Measurements from ENCODE around the gene ABHD12.
"Not testable (repeated sequence)": the region's sequence is repeated elsewhere in the genome, so short reads cannot be mapped to it uniquely, and the experiment has no call there.

The ABHD12 gene

DNA sequence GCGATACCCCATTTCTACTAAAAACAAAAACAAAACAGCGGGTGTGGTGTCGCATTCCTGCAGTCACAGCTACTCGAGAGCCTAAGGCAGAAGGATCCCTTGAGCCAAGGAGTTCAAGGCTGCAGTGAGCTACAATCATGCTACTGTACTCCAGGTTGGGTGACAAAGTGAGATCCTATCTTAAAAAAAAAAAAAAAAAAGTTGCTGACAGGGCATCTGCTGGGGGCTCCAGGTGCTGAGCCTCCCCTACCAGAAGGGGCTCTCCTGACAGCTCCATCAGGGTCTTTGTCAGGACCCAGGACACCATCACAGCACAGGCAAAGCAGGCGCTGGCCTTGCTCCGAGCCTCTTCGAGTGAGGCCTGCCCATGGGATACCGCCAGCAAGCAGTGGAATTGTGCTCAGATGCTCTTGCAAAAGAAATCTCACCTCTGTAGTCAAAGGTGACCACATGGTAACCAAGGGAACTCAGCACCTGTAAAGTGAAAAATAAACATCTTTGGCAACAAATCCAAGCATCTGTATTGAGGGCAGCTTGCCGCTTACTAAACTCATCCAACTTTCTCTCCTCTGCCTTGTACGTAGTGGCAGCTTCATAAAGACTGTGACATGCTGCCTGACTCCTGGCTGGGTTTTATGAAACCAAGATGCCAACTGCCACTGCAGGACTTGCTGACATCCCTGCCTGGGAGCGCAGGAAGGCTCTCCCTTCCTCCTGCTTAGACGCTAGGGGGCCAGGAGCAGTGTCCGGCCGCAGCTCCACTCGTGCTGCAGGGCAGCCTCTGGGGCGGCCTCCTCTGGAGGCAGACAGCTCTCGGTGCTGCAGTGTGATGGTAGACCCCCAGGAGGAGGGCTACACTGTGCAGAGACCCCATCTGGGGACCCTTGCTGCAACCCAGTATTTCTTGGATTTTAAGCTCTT lies 75.9 kb downstream of the ABHD12 start:
- in situ Hi-C loops (cut with HindIII; ENCODE audit: low pct_unique_long_range_greater_than_20kb, low sequenced_read_pairs) = no loop called here
- no peak for TF ChIP-seq JUND (IDR thresholded peaks at IDR 0.05; ENCODE audit: low read depth)
- no peak for DNase-seq (ENCODE audit: low read depth in 1 of 2, low spot score in 1 of 2)

DNA sequence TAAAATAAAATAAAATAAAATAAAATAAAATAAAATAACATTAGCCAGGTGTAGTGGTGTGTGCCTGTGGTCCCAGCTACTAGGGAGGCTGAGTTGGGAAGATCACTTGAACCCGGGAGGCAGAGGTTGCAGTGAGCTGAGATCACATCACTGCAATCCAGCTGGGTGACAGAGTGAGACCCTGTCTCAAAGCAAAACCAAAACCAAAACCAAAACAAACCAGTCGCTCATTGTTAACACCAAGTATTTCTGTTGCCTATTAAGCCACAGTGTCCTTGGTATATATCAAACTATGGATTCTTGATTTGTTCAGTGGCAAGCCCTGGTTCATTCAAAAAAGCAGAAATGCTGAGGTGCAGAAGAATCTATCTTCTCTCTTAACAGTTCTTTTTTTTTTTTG lies 77.0 kb downstream of the ABHD12 start:
- in situ Hi-C loops (cut with HindIII; ENCODE audit: low pct_unique_long_range_greater_than_20kb, low sequenced_read_pairs) = no loop called here
- no peak for DNase-seq (ENCODE audit: low read depth in 1 of 2, low spot score in 1 of 2)
- TF ChIP-seq JUND (IDR thresholded peaks at IDR 0.05; ENCODE audit: low read depth) = no peak

DNA sequence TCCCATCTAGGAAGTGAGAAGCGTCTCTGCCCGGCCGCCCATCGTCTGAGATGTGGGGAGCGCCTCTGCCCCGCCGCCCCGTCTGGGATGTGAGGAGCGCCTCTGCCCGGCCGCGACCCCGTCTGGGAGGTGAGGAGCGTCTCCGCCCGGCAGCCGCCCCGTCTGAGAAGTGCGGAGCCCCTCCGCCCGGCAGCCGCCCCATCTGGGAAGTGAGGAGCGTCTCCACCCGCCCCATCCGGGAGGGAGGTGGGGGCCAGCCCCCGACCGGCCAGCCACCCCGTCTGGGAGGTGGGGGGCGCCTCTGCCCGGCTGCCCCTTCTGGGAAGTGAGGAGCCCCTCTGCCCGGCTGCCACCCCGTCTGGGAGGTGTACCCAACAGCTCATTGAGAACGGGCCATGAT lies 77.9 kb downstream of the ABHD12 start:
- DNase-seq (ENCODE audit: low read depth in 1 of 2, low spot score in 1 of 2); in situ Hi-C loops (cut with HindIII; ENCODE audit: low pct_unique_long_range_greater_than_20kb, low sequenced_read_pairs): not testable (repeated sequence)

DNA sequence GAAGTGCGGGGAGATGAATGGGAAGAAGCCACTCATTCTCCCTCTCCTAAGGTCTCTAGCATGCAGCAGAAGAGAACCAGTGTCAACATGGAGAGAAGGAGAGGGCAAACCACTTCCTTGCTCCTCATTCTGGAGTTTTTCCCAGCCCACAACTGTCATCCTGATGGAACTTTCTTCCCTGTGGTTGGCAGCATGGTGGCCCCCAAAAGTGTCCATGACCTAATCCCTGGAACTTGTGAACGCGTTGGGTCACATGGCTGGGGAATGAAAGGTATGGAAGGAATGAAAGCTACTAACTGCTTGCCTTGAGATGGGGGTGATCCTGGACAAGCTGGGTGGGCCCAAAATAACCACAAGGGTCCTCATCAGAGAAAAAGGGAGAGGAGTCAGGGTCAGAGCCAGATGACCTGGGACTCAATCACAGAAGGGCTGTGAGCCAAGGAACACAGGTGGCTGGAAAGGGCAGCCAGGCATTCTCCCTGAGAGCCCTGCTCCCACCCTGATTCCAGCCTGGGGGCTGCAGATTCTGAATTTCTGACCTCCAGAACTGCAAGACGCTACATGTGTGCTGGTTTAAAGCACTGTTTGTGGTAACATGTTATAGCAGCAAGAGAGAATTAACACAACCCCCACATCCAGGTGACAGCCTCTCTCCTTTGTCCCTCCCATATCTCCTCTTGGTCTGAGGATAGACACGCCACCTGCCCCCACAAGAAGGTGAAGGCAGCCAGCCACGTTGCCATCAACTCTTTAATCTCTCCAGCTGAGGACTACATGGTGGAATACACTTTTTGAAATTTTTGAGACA lies 79.5 kb downstream of the ABHD12 start:
- no peak for TF ChIP-seq JUND (IDR thresholded peaks at IDR 0.05; ENCODE audit: low read depth)
- in situ Hi-C loops (cut with HindIII; ENCODE audit: low pct_unique_long_range_greater_than_20kb, low sequenced_read_pairs) = no loop called here
- DNase-seq (ENCODE audit: low read depth in 1 of 2, low spot score in 1 of 2) = no peak

DNA sequence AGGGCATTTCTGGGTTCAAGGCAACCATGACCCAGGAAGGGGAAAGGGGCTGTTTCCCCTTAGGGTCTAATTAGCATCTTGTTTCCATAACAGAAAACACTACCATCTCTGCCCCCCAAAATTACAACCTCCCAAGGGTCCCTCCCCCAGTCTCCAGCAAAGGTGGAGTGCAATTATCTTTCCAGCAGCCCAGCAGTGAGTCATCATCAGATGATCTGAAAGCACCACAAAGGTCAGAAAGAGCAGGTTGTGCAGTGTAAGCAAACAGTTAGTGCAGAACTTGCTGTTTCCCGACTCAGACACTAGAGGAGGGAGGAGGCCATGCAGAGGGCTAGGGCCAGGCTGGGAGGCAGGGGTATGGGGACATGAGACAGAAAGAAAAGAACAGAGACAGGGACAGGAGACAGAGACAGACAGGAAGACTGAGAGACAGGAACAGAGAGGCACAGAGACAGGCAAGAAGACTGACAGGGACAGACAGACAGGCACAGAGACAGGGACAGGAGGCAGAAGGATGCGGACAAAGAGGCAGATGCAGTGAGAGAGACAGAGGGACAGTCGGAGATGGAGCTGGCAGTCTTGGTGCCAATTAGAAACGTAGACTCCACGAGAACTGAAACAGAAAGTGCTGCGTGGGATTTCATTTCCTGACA lies 80.2 kb downstream of the ABHD12 start:
- DNase-seq (ENCODE audit: low read depth in 1 of 2, low spot score in 1 of 2) = peak in 1 of 2 experiments; percentile 50
- in situ Hi-C loops (cut with HindIII; ENCODE audit: low pct_unique_long_range_greater_than_20kb, low sequenced_read_pairs) = no loop called here
- TF ChIP-seq JUND (IDR thresholded peaks at IDR 0.05; ENCODE audit: low read depth) = no peak

DNA sequence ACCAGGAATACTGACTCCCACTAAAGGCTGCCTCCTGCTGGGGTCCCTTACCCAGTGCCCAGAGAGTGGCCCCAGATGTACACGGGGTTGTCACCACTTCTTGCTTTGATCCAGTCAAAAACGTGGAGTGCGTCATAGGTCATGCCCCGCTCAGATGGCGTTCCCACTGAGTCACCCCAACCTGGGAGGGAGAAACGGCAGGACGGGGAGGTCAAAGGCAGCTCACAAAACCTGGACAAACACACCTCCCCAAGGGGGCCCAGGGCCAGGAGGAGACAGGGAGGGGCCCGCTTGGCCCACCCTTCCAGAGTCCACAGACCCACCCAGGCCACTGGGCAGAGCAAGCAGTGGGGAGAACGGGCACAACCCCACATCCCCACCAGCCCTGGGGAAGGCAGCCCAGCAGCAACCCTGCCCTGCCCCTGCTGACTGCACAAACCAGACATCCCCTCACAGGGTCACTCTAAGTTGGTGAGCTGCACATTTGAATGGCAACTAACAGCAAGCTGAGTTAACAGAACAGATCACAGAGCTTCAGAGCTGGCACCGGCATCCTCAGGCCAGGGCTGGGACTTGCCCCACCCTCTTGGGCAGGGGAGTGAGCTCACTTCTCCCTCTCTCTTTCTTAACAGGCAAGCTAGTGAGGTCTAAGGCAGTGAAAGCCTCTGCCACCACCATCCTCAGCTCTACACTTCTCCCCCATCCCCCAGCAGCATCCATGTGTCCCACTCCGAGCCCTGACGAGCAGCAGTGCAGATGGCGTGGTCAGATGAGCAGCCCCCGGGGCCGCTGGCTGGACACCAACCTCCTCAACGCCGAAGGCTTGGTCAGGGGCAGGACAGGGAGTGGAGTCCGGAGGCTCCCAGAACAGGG lies 81.0 kb downstream of the ABHD12 start:
- DNase-seq (ENCODE audit: low read depth in 1 of 2, low spot score in 1 of 2) = no peak
- no peak for TF ChIP-seq JUND (IDR thresholded peaks at IDR 0.05; ENCODE audit: low read depth)
- in situ Hi-C loops (cut with HindIII; ENCODE audit: low pct_unique_long_range_greater_than_20kb, low sequenced_read_pairs) = no loop called here

DNA sequence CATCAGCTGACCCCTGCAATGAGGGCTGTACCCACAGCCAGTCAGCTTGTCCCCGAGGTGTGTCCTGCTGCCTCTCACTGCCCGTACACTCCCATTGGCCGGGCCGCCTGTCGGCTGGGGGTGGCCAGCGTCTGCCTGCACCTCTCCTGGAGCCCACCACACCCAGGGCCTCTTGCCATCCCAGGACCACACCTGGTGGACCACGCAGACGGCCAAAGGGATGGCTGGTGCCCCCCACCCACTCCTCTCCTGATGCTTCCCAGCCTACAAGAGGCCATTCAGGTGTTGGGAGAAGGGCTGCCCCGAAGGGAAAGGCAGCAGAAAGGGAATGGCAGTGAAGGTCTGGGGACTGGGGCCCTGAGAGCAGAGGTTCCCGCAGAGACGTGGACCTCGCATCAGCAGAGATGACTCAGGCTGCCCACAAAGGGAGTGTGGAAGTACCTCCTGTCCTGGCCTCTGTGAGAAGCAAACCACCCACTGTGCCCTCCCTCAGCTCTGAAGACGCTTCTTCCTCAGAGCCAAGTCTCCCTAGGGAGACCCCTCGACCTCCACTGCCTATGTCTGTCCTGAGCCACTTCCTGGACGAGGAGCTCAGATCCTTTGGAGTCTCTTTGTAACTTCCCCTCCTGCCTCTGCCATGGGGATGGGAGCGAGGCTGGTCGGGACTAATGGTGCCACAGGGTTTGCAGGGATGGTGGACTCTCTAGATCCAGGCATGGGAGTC lies 81.8 kb downstream of the ABHD12 start:
- in situ Hi-C loops (cut with HindIII; ENCODE audit: low pct_unique_long_range_greater_than_20kb, low sequenced_read_pairs) = no loop called here
- DNase-seq (ENCODE audit: low read depth in 1 of 2, low spot score in 1 of 2) = no peak
- TF ChIP-seq JUND (IDR thresholded peaks at IDR 0.05; ENCODE audit: low read depth) = no peak

DNA sequence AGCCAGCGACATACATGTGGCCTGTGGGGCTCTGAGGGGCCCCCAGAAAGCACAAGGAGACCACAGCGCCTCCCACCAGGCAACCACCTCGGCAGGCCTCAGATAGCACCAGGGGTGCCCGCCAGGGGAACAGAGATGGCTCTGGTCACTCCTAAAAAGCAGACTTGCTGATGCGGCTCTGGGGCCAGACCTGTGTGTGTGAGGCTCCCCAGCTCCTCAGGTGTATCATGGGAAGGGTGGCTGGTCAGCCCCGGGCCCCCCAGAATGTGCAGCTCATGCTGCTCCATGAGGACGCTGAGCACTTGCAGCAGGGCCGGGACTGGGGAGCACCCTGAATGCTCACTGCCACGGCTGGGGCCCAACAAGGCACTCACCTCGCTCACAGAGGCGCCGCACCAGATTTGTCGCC lies 82.5 kb downstream of the ABHD12 start:
- DNase-seq (ENCODE audit: low read depth in 1 of 2, low spot score in 1 of 2) = no peak
- in situ Hi-C loops (cut with HindIII; ENCODE audit: low pct_unique_long_range_greater_than_20kb, low sequenced_read_pairs) = no loop called here
- TF ChIP-seq JUND (IDR thresholded peaks at IDR 0.05; ENCODE audit: low read depth) = no peak

DNA sequence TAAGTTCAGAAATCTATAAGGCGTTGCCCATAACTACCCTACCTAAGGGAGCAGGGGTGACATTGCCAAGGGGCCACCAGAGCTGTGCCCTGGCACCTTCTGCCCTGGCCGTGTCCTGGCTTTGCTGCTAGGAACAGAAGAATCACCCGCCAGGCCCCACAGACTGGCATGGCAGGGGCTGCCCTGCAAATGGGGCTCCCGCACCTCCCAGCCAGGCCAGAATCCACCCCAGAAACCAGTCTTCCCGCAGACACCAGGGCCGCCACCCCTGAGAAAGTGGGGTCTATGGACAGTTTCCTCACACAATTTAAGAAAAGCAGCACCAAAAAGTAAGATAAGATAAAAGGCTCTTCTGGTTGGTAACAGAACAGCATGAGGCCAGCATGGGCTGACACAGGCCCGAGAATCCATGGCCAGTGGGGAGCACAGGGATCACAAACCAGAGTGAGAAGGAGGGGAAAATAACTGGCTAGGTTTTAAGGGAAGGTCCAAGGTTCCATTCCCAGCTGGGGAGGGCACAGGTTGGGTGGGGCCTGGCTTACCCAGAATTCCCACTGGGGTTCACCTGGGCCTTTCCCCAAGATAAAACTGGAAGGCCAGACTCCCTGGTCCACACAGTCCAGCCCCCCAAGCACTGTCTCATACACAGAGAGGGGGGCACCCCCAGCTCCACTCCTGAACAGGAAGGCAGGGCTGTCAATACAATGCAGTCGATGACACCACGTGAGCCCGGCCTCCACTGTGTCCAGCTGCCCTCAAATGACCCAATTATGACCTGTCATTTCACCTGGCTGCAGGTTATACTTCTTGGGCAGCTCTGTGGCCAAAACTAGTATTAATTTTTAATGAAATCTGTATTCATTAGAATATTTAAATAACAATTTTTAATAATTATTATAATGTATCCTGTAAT lies 83.4 kb downstream of the ABHD12 start:
- DNase-seq (ENCODE audit: low read depth in 1 of 2, low spot score in 1 of 2) = no peak
- no peak for TF ChIP-seq JUND (IDR thresholded peaks at IDR 0.05; ENCODE audit: low read depth)
- in situ Hi-C loops (cut with HindIII; ENCODE audit: low pct_unique_long_range_greater_than_20kb, low sequenced_read_pairs) = no loop called here

DNA sequence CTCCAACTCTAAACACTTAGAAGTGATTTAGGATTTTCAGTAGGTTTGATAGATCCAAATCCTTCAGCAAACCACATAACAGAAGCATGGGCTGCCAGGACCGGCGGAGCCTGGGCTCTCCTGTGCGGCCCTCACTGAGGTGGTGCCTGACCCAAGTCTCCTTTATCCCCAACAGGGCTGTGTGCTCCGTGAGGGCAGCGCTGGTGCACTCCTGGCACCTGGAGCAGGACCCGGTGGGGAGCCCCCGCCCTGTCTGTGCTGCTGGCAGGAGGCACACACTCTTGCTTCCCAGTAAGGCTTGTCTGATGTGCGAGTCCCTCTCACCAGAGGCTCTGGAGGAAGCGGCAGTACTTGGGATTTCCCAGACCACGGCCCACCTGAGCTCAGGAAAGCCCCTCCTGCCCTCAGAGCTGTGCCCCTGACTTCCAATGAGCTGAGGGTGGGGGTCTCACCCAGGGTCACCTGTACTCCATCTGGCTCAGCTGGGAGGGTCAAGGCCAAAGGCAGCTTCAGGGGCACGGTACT lies 86.5 kb downstream of the ABHD12 start:
- TF ChIP-seq JUND (IDR thresholded peaks at IDR 0.05; ENCODE audit: low read depth) = no peak
- no peak for DNase-seq (ENCODE audit: low read depth in 1 of 2, low spot score in 1 of 2)
- in situ Hi-C loops (cut with HindIII; ENCODE audit: low pct_unique_long_range_greater_than_20kb, low sequenced_read_pairs) = no loop called here
